Neural progenitor cell (in vitro differentiated cells): ENCODE results near the gene PRSS27. TPM values are rescaled to one million over a fixed set of nuclear protein-coding genes. Genes with fewer than 3 reads are reported as not detected.

Experiments used
- DNase-seq: peaks from one replicate; pipeline ENCODE4 v3.0.0-alpha.2; 2016; ENCODE audit warnings: low spot score
- H2AFZ ChIP-seq: fragments of 200-600 bp; sonication (generic); replicated peaks from 2 replicates; pipeline ENCODE4 v1.6.1; 2016; ENCODE audit warnings: antibody characterized with exemption
- H3F3A ChIP-seq: fragments of 200-600 bp; sonication (generic); 2 replicates; pipeline ENCODE4 v1.6.1; 2016; ENCODE audit warnings: antibody characterized with exemption, low read depth
- H3K27ac ChIP-seq: fragments of 200-600 bp; sonication (generic); 2 replicates; pipeline ENCODE4 v1.5.1; 2016; ENCODE audit warnings: mild to moderate bottlenecking
- H3K27me3 ChIP-seq: fragments of 200-600 bp; sonication (generic); 2 replicates; pipeline ENCODE4 v1.6.1; 2016; ENCODE audit warnings: mild to moderate bottlenecking, moderate library complexity
- H3K36me3 ChIP-seq: fragments of 200-600 bp; sonication (generic); 2 replicates; pipeline ENCODE4 v1.5.1; 2016
- H3K4me1 ChIP-seq: fragments of 200-600 bp; sonication (generic); 2 replicates; pipeline ENCODE4 v1.6.1; 2016; ENCODE audit warnings: mixed run types
- H3K4me2 ChIP-seq: fragments of 200-600 bp; sonication (generic); 2 replicates; pipeline ENCODE4 v1.6.1; 2016
- H3K4me3 ChIP-seq: fragments of 200-600 bp; sonication (generic); 2 replicates; pipeline ENCODE4 v1.5.1; 2016
- H3K79me2 ChIP-seq: fragments of 200-600 bp; sonication (generic); 2 replicates; pipeline ENCODE4 v1.6.1; 2016; ENCODE audit warnings: low read depth
- H3K9ac ChIP-seq: fragments of 200-600 bp; sonication (generic); 2 replicates; pipeline ENCODE4 v1.6.1; 2016
- H3K9me3 ChIP-seq: fragments of 200-600 bp; sonication (generic); 2 replicates; pipeline ENCODE4 v1.5.1; 2016; ENCODE audit warnings: low read depth
- H4K20me1 ChIP-seq: fragments of 200-600 bp; sonication (generic); 2 replicates; pipeline ENCODE4 v1.6.1; 2016; ENCODE audit warnings: low read depth
- H3K27ac Mint-ChIP-seq: 3 replicates; pipeline ENCODE4 v1.8.0; 2021; ENCODE audit warnings: mixed read lengths
- H3K27me3 Mint-ChIP-seq: 2 replicates; pipeline ENCODE4 v1.8.0; 2022; ENCODE audit warnings: low read depth, mild to moderate bottlenecking, inconsistent platforms, moderate library complexity, mixed read lengths; ENCODE audit not compliant: insufficient read depth
- H3K36me3 Mint-ChIP-seq: 3 replicates; pipeline ENCODE4 v1.8.0; 2021; ENCODE audit warnings: mixed read lengths
- H3K4me1 Mint-ChIP-seq: 3 replicates; pipeline ENCODE4 v1.8.0; 2021; ENCODE audit warnings: mixed read lengths
- H3K4me3 Mint-ChIP-seq: 3 replicates; pipeline ENCODE4 v1.8.0; 2021; ENCODE audit warnings: mild to moderate bottlenecking, moderate library complexity, mixed read lengths
- H3K9me3 Mint-ChIP-seq: 3 replicates; pipeline ENCODE4 v1.8.0; 2020; ENCODE audit warnings: mixed read lengths
- CTCF ChIP-seq: fragments of 200-600 bp; sonication (generic); IDR thresholded peaks from 2 replicates; pipeline ENCODE4 v1.5.1; 2017; ENCODE audit warnings: antibody characterized with exemption, mild to moderate bottlenecking
- EZH2 ChIP-seq: fragments of 200-600 bp; sonication (generic); IDR thresholded peaks from 2 replicates; pipeline ENCODE4 v1.6.1; 2017; ENCODE audit warnings: antibody characterized with exemption, mild to moderate bottlenecking, moderate library complexity
- EZH2phosphoT487 ChIP-seq: fragments of 200-600 bp; sonication (generic); IDR thresholded peaks from 2 replicates; pipeline ENCODE4 v1.6.1; 2017; ENCODE audit warnings: antibody characterized with exemption
- total RNA-seq: library from RNA; depleted of rRNA; stranded (reverse); fragments of >200 nt; gene quantifications from 2 replicates; pipeline ENCODE4 v1.2.3, GENCODE V29; 2015; ENCODE audit warnings: low replicate concordance

PRSS27 gene
- total RNA-seq, 1 donor from 2014 or later = 1.8 TPM

DNA sequence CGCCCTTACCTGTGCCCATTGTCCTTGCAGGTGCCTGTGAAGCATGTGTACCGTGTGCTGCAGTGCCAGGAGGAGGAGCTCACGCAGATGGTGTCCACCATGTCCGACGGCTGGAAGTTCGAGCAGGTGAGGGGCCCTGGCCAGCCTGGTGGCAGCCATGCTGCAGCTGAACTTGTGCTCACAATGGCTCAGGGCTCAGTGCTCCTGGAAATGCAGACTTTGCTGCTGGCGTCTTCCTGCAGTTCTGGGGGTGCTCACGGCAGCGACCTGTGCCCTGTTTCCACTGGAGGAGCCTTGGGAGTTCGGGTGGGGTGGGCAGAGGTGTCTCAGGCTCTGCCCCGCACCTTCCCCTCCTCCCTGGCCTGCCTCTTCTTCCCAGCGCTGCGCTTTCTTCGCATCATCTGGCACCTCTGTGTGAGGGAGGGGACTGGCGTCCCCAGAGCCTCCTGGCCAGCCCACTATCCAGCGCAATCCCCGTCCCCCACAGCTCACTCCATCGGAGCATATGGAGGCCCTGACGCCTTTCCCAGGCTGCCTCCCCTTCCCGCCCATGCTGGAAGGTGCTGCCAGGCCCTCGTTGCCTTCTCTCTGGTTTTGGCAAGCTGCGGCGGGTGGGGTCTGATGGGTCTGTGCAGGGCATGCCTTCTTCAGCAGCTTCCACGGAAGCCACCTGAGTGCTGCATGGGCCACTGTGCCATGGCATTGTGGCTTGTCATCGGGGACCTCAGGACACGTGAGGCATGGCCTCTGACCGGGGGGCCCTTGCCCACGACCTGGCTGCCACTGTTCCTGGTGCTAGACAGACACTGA is 20.0 kb downstream of the PRSS27 start:
- H3K4me3 Mint-ChIP-seq = no peak overlapping the region
- no peaks in the 10 kb centered on the region for H4K20me1 ChIP-seq
- H3K4me1 Mint-ChIP-seq = no peaks in the 10 kb centered on the region
- peaks cover 2% of the 10 kb centered on the region for H3K36me3 Mint-ChIP-seq
- no peaks in the 10 kb centered on the region for H3K36me3 ChIP-seq
- peaks cover 3% of the 10 kb centered on the region for H3K27me3 Mint-ChIP-seq
- H3F3A ChIP-seq = no peaks in the 10 kb centered on the region
- H3K9me3 ChIP-seq = no peaks in the 10 kb centered on the region
- H3K9ac ChIP-seq = no peak overlapping the region
- H3K4me3 ChIP-seq = no peak overlapping the region
- H3K27ac ChIP-seq = no peak overlapping the region
- H3K4me1 ChIP-seq = no peaks in the 10 kb centered on the region
- no peaks in the 10 kb centered on the region for H3K27me3 ChIP-seq
- no peaks in the 10 kb centered on the region for H3K9me3 Mint-ChIP-seq
- H3K27ac Mint-ChIP-seq = no peak overlapping the region
- no peak overlapping the region for H3K4me2 ChIP-seq
- no peak for DNase-seq
- H3K79me2 ChIP-seq = no peaks in the 10 kb centered on the region
- H2AFZ ChIP-seq = no peak overlapping the region
- TF ChIP-seq EZH2phosphoT487 (no peak), EZH2 (no peak), CTCF (no peak)

GRCh38 chr16:2698965-2699750 is 20.9 kb downstream of the PRSS27 start:
- no peak for TF ChIP-seq CTCF
- no peak for TF ChIP-seq EZH2
- TF ChIP-seq EZH2phosphoT487 = no peak
- no peak overlapping the region for H2AFZ ChIP-seq
- Mint-ChIP-seq H3K36me3 (peaks cover 2% of the 10 kb centered on the region), H3K9me3 (no peaks in the 10 kb centered on the region), H3K4me1 (no peaks in the 10 kb centered on the region), H3K27ac (no peak overlapping the region), H3K27me3 (peaks cover 3% of the 10 kb centered on the region), H3K4me3 (no peak overlapping the region)
- no peaks in the 10 kb centered on the region for H3K9me3 ChIP-seq
- no peaks in the 10 kb centered on the region for H3K79me2 ChIP-seq
- no peaks in the 10 kb centered on the region for H3K4me1 ChIP-seq
- H4K20me1 ChIP-seq = no peaks in the 10 kb centered on the region
- H3K27ac ChIP-seq = no peak overlapping the region
- H3F3A ChIP-seq = no peaks in the 10 kb centered on the region
- no peaks in the 10 kb centered on the region for H3K27me3 ChIP-seq
- no peak overlapping the region for H3K4me2 ChIP-seq
- DNase-seq = no peak
- H3K9ac ChIP-seq = no peak overlapping the region
- no peak overlapping the region for H3K4me3 ChIP-seq
- H3K36me3 ChIP-seq = no peaks in the 10 kb centered on the region

- Histone ChIP-seq H4K20me1 (peaks cover 1% of the 10 kb centered on the region), H3K27ac (no peak overlapping the region), H3K79me2 (peaks cover 3% of the 10 kb centered on the region), H3K9me3 (no peaks in the 10 kb centered on the region), H3K36me3 (no peaks in the 10 kb centered on the region), H3F3A (no peaks in the 10 kb centered on the region), H3K4me1 (peaks cover 3% of the 10 kb centered on the region), H2AFZ (no peak overlapping the region), H3K9ac (no peak overlapping the region), H3K4me3 (no peak overlapping the region), H3K27me3 (no peaks in the 10 kb centered on the region), H3K4me2 (no peak overlapping the region)
- Mint-ChIP-seq H3K27ac (no peak overlapping the region), H3K4me3 (no peak overlapping the region), H3K36me3 (peaks cover 2% of the 10 kb centered on the region), H3K4me1 (peaks cover 4% of the 10 kb centered on the region), H3K27me3 (peaks cover 3% of the 10 kb centered on the region), H3K9me3 (no peaks in the 10 kb centered on the region)
- DNase-seq = no peak
- TF ChIP-seq EZH2 (no peak), EZH2phosphoT487 (no peak), CTCF (no peak)
Observed at GRCh38 chr16:2698103-2698870, 21.7 kb downstream of the PRSS27 start.
